HG02840 (cell line): ENCODE data around the gene SYT8.
"Not testable (repeated sequence)": the region's sequence is repeated elsewhere in the genome, so short reads cannot be mapped to it uniquely, and the experiment has no call there.

ENCODE experiments used
- ATAC-seq: cut with Tn5 transposase; IDR thresholded peaks from one replicate; pipeline ENCODE4 v1.9.1; 2021; ENCODE audit warnings: mild to moderate bottlenecking, moderate library complexity, moderate number of reproducible peaks; ENCODE audit not compliant: unreplicated experiment, low FRiP score

The SYT8 gene

GRCh38 chr11:1881442-1882264 lies 46.9 kb downstream of the SYT8 start:
- no peak for ATAC-seq

- no peak for ATAC-seq
These were observed 47.8 kb downstream of the SYT8 start for GRCh38 chr11:1882265-1883238.

- no peak for ATAC-seq
These were observed 48.8 kb downstream of the SYT8 start for GRCh38 chr11:1883346-1884302.

GRCh38 chr11:1884303-1884700 lies 49.5 kb downstream of the SYT8 start:
- no peak for ATAC-seq

- not testable (repeated sequence) for ATAC-seq
These were observed 51.8 kb downstream of the SYT8 start for GRCh38 chr11:1886551-1886950.
